Kidney (tissue), 14 donors: ENCODE measurements around the gene EXD2. TPM values are rescaled to one million over a fixed set of nuclear protein-coding genes. Genes with fewer than 3 reads are reported as not detected.
A peak's percentile ranks its signal among the peaks of the same experiment; 100 is the strongest.

Experiments used
- DNase-seq, 5 donors: peaks; one replicate each; pipeline ENCODE4 v3.0.0-alpha.2; 2013 to 2020
- FAIRE-seq: peaks from 2 replicates; lab custom pipeline; 2012; peaks lifted over from hg19 to GRCh38; lab: Jason Lieb, UNC
- H3K27ac ChIP-seq, 2 donors: one replicate each; pipeline ENCODE4 v1.7.0; 2013; ENCODE audit warnings: low read depth in 2 of 2, low read length in 2 of 2, inconsistent platforms in 1 of 2
- H3K27me3 ChIP-seq: one replicate; pipeline ENCODE4 v1.7.1; 2013; ENCODE audit warnings: low read length, inconsistent platforms; ENCODE audit not compliant: control insufficient read depth, insufficient read depth
- H3K36me3 ChIP-seq, 3 donors: one replicate each; pipeline versions ENCODE4 v1.7.0 to v1.7.1; 2013; ENCODE audit warnings: low read length in 3 of 3, control low read depth in 1 of 3, inconsistent platforms in 1 of 3; ENCODE audit not compliant: insufficient read depth in 3 of 3, control insufficient read depth in 2 of 3
- H3K4me1 ChIP-seq, 3 donors: one replicate each; pipeline versions ENCODE4 v1.7.0 to v1.7.1; 2013; ENCODE audit warnings: low read length in 3 of 3, inconsistent platforms in 1 of 3, low read depth in 1 of 3; ENCODE audit not compliant: control insufficient read depth in 2 of 3, insufficient read depth in 2 of 3
- H3K4me3 ChIP-seq, 3 donors: one replicate each; pipeline versions ENCODE4 v1.7.0 to v1.8.1; 2013; ENCODE audit warnings: low read length in 3 of 3, control low read depth in 1 of 3, inconsistent platforms in 1 of 3
- H3K9ac ChIP-seq, 3 donors: one replicate each; pipeline versions ENCODE4 v1.7.0 to v1.7.1; 2013; ENCODE audit warnings: low read length in 3 of 3, control low read depth in 1 of 3, inconsistent platforms in 1 of 3
- H3K9me3 ChIP-seq, 3 donors: one replicate each; pipeline versions ENCODE4 v1.7.0 to v1.7.1; 2013; ENCODE audit warnings: low read length in 3 of 3, control low read depth in 1 of 3, inconsistent platforms in 1 of 3; ENCODE audit not compliant: control insufficient read depth in 2 of 3, insufficient read depth in 1 of 3
- intact Hi-C: fragments of 100-400 bp; cut with DNase I; formaldehyde crosslinking; loops from one replicate; pipeline ENCODE4 v1.11.1; 2022
- polyA plus RNA-seq: library from polyadenylated mRNA; stranded (reverse); fragments of 350-450 nt; fragmentation: Illumina TruSeq; extraction: RNeasy Lipid Tissue Mini Kit (QIAGEN cat#74804); gene quantifications from one replicate; pipeline ENCODE4 v1.2.3, GENCODE V29; 2014; ENCODE audit warnings: low read depth, low replicate concordance; ENCODE audit not compliant: insufficient read depth
- total RNA-seq: library from RNA; stranded (reverse); fragmentation: NEBNext Ultra II Directional; extraction: Animal tissue kit (Norgen Biotek cat#: 25700); gene quantifications from one replicate; pipeline ENCODE4 v1.2.1, GENCODE V29; 2021
- TF ChIP-seq, protein P1 (sequence below): IDR thresholded peaks from 3 replicates; pipeline ENCODE4 v1.5.1; 2012; ENCODE audit warnings: mild to moderate bottlenecking, moderate library complexity, borderline replicate concordance; ENCODE audit not compliant: insufficient read depth; ENCODE audit errors: extremely low read depth
- donor health status: control.
- donor health status: control.
- donor health status: control.
- donor health status: control.
- donor health status: control.
- donor health status: DM: yes; HTN: yes; CAD: no.
- donor health status: Normal renal cell carcinoma (clear cell type).

The EXD2 gene
- total and polyA plus RNA-seq, 2 donors from 2014 or later, result 13.7 to 24.5 TPM

DNA sequence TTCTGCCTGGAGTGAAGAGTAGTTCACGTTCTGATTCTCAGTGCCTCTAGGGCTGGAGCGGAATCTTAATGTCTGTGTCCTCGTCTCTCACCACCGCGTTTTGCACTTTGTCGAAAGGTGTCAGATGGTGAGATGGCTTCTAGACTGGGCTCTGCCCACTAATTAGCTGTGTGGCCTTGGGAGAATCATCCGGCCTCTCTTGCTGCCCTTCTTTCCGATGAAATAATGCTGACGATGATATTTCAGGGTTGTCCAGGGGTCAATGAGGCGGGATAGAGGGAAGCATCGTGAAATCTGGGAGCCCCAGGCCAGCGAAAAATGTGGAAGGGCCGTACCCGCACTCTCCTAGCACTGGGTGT is 67.8 kb downstream of the EXD2 start:
- peak overlapping the region in 1 of 3 donors; percentile 55 for H3K4me3 ChIP-seq
- intact Hi-C loops, result loop anchor here (10.0 kb wide), 1 partner anchor 96 kb away; no protein-coding TSS in a partner anchor
- no peaks in the 10 kb centered on the region for H3K36me3 ChIP-seq
- no peak for FAIRE-seq
- no peak for DNase-seq
- peaks cover 0 to 4% (median 0%) of the 10 kb centered on the region in 3 donors for H3K4me1 ChIP-seq
- no peaks in the 10 kb centered on the region for H3K9me3 ChIP-seq
- H3K27me3 ChIP-seq, result peaks cover 7% of the 10 kb centered on the region
- no peak overlapping the region for H3K9ac ChIP-seq
- no peak overlapping the region for H3K27ac ChIP-seq
- TF ChIP-seq, protein P1, sequence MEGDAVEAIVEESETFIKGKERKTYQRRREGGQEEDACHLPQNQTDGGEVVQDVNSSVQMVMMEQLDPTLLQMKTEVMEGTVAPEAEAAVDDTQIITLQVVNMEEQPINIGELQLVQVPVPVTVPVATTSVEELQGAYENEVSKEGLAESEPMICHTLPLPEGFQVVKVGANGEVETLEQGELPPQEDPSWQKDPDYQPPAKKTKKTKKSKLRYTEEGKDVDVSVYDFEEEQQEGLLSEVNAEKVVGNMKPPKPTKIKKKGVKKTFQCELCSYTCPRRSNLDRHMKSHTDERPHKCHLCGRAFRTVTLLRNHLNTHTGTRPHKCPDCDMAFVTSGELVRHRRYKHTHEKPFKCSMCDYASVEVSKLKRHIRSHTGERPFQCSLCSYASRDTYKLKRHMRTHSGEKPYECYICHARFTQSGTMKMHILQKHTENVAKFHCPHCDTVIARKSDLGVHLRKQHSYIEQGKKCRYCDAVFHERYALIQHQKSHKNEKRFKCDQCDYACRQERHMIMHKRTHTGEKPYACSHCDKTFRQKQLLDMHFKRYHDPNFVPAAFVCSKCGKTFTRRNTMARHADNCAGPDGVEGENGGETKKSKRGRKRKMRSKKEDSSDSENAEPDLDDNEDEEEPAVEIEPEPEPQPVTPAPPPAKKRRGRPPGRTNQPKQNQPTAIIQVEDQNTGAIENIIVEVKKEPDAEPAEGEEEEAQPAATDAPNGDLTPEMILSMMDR, result no peak

DNA sequence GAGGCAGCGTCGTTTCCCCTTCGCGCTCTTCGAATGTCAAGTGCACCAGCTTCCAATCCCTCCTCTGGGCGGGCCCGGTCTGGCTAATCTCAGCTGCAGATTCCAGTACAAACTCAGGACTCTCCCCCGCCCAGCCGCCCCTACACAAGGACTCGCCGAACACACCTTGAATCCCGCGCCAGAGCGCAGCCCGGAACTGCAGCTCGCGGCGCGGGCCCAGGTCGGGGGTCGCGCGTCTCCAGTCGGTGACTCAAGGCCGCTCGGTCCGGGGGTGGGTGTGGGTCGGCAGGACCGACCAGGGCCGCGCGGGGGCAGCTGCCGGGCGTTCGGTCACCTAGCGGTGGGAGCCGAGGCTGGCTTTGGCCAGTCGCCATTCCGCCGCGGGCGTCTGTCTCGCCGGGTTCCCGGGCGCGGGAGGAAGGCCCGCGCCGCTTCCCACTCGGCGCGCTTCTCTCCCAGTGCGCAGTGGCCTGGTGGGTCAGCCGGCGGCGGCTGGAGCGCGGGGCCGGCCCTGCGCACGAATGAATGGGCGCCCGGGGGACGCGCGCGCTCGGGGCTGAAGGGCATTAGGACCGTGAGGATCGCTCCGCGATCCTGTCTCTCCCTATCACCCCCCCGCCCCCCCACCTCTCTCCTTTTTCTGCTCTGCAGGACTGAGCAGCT is 68.4 kb downstream of the EXD2 start, which contains the start of gene GALNT16:
Gene GALNT16, plus strand, starts transcription at position 632 of the 663 bp plus-strand sequence. CDS start 133 bp downstream, outside the sequence.
- FAIRE-seq (no peak), DNase-seq (peak; percentile 65 to 80 (median 73))
- H3K27me3 ChIP-seq, result peaks cover 7% of the 10 kb centered on the region
- TF ChIP-seq, protein P1, result no peak
- no peaks in the 10 kb centered on the region for H3K9me3 ChIP-seq
- no peak within 1 kb of the TSS for H3K27ac ChIP-seq
- no peak within 1 kb of the TSS for H3K9ac ChIP-seq
- peak within 1 kb of the TSS; percentile 28 to 55 (median 28) for H3K4me3 ChIP-seq
- H3K36me3 ChIP-seq, result no peaks in the 10 kb centered on the region
- intact Hi-C loops, result loop anchor here (10.0 kb wide), 1 partner anchor 95 kb away; no protein-coding TSS in a partner anchor
- H3K4me1 ChIP-seq, result peaks cover 0 to 4% (median 0%) of the 10 kb centered on the region in 3 donors

DNA sequence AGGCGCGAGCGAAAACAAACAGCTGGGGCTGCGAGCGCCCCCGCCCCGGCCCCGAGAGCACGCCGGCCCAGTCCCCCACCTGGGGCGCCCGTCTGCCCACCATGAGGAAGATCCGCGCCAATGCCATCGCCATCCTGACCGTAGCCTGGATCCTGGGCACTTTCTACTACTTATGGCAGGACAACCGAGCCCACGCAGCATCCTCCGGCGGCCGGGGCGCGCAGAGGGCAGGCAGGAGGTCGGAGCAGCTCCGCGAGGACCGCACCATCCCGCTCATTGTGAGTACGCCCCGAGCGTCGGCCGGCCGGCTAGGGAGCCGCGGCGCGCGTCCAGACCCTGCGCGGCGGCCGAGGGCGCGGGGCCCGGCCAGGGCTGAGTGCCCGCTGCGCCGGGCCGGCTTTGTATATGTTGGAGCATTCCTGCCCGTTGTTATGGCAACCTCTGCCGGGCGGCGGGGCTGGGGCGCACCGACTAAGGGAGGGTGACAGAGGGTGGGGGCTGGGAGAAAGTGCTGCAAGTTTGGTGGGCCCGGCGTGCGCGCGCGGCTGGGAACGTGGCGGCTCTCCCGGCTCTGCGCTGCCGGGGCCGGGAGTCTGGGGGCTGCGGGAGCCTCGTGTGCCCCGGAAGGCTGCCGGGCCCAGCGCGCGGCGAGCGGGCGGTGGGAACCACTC is 69.0 kb downstream of the EXD2 start:
- DNase-seq, result peak; percentile 44 to 79 (median 65)
- Histone ChIP-seq H3K4me3 (peak overlapping the region; percentile 28 to 55 (median 28)), H3K9ac (no peak overlapping the region), H3K27ac (no peak overlapping the region), H3K27me3 (peaks cover 7% of the 10 kb centered on the region), H3K36me3 (no peaks in the 10 kb centered on the region), H3K4me1 (peaks cover 0 to 4% (median 0%) of the 10 kb centered on the region in 3 donors), H3K9me3 (no peaks in the 10 kb centered on the region)
- intact Hi-C loops, result no loop called here
- no peak for FAIRE-seq
- TF ChIP-seq, protein P1, result no peak
